Measurements from ENCODE around the gene INHBC.
"Not testable (repeated sequence)": the region's sequence is repeated elsewhere in the genome, so short reads cannot be mapped to it uniquely, and the experiment has no call there.

The INHBC gene

GRCh38 chr12:57488402-57489156, 54.0 kb downstream of the INHBC start:
- DNase-seq, result no peak

DNA sequence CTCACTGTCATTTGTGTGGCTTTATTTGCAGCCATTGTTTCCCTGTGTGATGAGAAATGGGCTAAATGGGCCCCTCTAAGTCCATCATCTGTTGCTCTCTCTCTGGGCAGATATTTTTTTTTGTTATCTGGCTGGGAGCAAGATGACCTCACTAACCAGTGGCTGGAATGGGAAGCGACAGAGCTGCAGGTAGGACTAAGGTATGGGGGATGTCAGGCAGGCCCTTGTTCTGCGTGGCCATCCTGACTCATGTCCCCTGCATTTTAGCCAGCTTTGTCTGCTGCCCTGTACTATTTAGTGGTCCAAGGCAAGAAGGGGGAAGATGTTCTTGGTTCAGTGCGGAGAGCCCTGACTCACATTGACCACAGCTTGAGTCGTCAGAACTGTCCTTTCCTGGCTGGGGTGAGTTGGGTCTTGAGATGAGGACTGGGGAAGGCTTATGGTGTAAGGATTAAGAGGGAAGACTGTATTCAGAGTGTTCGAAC, 54.6 kb downstream of the INHBC start:
- no peak for DNase-seq

DNA sequence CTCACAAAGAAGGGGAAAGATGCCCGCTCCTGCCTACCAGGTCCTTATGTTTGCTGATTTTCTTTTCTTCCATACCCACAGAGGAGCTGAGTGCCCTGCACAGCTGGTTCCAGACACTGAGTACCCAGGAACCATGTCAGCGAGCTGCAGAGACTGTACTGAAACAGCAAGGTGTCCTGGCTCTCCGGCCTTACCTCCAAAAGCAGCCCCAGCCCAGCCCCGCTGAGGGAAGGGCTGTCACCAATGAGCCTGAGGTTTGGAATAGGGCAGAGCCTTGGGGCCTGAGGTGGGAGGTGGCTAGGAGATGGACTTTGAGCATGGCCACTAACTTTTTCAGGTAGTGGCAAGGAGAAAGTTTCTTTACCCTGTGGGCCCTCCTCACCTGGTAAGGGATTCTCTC, 55.5 kb downstream of the INHBC start:
- no peak for DNase-seq

DNA sequence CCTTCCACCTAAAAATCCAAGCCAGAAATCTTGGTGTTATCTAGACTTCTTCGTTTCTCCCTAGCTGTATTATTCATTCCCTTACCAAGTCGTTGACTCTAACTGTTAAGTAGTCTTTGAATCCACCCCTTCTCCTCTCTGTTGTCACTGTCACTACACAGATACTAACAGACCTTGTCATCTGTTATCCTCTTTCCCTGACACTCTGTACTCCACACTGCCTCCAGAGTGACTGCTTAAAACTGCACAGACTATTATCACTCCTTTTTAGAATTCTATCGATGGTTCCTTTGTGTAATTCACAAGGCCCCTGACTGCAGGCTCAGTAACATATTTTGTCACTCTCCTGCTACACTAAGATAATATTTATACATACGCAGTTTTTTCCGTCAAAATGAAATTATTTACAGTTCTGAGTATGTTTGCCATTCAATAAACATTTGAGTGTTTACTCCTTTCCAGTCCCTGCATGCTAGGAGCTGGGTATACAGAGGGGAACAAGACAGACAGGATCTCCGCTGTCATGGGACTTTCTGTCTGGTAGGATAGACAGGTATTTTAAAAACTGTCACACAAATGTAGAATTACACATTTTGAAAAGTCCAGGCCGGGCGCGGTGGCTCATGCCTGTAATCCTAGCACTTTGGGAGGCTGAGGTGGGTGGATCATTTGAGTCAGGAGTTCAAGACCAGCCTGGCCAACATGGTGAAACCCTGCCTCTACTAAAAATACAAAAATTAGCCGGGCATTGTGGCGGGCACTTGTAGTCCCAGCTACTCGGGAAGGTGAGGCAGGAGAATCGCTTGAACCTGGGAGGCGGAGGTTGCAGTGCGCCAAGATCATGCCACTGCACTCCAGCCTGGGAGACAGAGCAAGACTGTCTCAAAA, 57.1 kb downstream of the INHBC start:
- DNase-seq, result no peak

- not testable (repeated sequence) for DNase-seq
Observed at GRCh38 chr12:57495051-57495701, 60.6 kb downstream of the INHBC start.

GRCh38 chr12:57496822-57497221, 62.2 kb downstream of the INHBC start:
- no peak for DNase-seq

- DNase-seq, result no peak
Observed at GRCh38 chr12:57497223-57498131, 62.9 kb downstream of the INHBC start.

DNA sequence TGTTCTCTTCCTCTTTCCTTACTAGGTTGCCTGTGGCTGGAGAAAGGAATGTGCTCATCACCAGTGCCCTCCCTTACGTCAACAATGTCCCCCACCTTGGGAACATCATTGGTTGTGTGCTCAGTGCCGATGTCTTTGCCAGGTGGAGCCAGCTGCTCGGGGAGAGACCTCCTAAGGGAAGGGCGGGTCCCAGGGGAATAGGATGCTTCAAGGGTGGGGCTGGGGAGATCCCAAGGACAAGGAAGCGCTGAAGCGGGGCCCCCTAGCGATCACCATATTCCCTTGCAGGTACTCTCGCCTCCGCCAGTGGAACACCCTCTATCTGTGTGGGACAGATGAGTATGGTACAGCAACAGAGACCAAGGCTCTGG, 63.5 kb downstream of the INHBC start:
- DNase-seq, result no peak

DNA sequence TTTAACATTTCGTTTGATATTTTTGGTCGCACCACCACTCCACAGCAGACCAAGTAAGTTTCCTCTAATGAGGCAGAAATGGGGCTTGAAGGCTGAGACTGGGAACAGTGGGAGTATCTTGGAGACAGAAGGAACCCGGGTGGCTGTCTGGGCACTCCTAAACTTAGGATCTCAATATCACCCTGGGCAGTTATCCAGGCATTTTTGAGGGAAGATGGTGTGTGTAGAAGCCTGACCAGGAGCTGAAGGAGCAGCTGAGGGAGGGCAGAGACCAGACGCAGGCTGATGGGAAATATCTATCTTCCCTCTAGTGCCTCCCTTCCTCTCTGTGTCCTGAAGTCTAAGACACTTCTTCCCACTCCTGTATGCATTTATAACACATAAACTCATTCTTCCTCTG, 64.0 kb downstream of the INHBC start:
- no peak for DNase-seq

DNA sequence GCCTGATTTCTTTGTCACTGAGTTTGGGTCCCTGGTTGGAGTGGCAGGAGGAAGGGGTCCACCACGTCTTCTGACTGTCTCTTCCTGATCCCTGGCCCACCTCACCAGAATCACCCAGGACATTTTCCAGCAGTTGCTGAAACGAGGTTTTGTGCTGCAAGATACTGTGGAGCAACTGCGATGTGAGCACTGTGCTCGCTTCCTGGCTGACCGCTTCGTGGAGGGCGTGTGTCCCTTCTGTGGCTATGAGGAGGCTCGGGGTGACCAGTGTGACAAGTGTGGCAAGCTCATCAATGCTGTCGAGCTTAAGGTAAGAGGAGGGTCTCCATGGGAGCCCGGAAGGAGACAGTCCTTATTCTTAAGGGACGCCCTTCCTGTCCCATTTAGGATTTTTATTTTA, 65.6 kb downstream of the INHBC start:
- no peak for DNase-seq

Data from retina (tissue), 1 donor.